CD4-positive, alpha-beta T cell (primary cell): ENCODE measurements around the gene CYP21A2. TPM values are rescaled to one million over a fixed set of nuclear protein-coding genes. Genes with fewer than 3 reads are reported as not detected.
"Not testable (repeated sequence)": the region's sequence is repeated elsewhere in the genome, so short reads cannot be mapped to it uniquely, and the experiment has no call there.

Experiments
- ATAC-seq: fragments of 200-7000 bp; cut with Tn5 transposase; one replicate; pipeline ENCODE4 v1.10.0; 2022; ENCODE audit warnings: mild to moderate bottlenecking; ENCODE audit not compliant: poor library complexity
- CTCF ChIA-PET: fragments of 350-600 bp; sonication (Branson Sonifier 250); formaldehyde crosslinking; loops from one replicate; lab custom pipeline; 2021; ENCODE audit warnings: antibody characterized with exemption, inconsistent platforms; lab: Charles Lee
- POLR2A ChIA-PET: fragments of 350-600 bp; sonication (Branson Sonifier 250); formaldehyde crosslinking; loops from one replicate; lab custom pipeline; 2021; ENCODE audit warnings: antibody characterized with exemption, inconsistent platforms; lab: Charles Lee
- DNase-seq, 14 experiments: peaks; one replicate each; pipeline ENCODE4 v3.0.0-alpha.2; 2013 to 2020; ENCODE audit warnings: mixed read lengths in 2 of 14
- H3K27ac ChIP-seq, 2 donors: one replicate each; pipeline versions ENCODE4 v1.5.1 to v1.7.0; 2013; ENCODE audit warnings: low read length in 2 of 2, low read depth in 1 of 2, mild to moderate bottlenecking in 1 of 2
- H3K27me3 ChIP-seq, 2 experiments: 1 replicate in 1 of 2; 2 replicates in 1 of 2; pipeline versions ENCODE4 v1.6.1 to v1.7.0; 2013; ENCODE audit warnings: low read length in 2 of 2, control low read depth in 1 of 2, mild to moderate bottlenecking in 1 of 2, moderate library complexity in 1 of 2; ENCODE audit not compliant: insufficient read depth in 2 of 2, control insufficient read depth in 1 of 2
- H3K36me3 ChIP-seq: one replicate; pipeline ENCODE4 v1.6.1; 2013; ENCODE audit warnings: low read length, control low read depth; ENCODE audit not compliant: insufficient read depth
- H3K4me1 ChIP-seq: one replicate; pipeline ENCODE4 v1.6.1; 2013; ENCODE audit warnings: low read length, control low read depth; ENCODE audit not compliant: insufficient read depth
- H3K4me3 ChIP-seq: one replicate; pipeline ENCODE4 v1.5.1; 2013; ENCODE audit warnings: mild to moderate bottlenecking, low read length, moderate library complexity
- H3K9me3 ChIP-seq, 2 experiments: 1 replicate in 1 of 2; 2 replicates in 1 of 2; pipeline versions ENCODE4 v1.6.1 to v1.7.0; 2013; ENCODE audit warnings: low read length in 2 of 2, mild to moderate bottlenecking in 2 of 2, control low read depth in 1 of 2, moderate library complexity in 1 of 2; ENCODE audit not compliant: control insufficient read depth in 1 of 2, insufficient read depth in 1 of 2
- H3K27ac Mint-ChIP-seq: one replicate; pipeline ENCODE4 v1.8.0; 2020; ENCODE audit warnings: mixed read lengths
- H3K27me3 Mint-ChIP-seq: one replicate; pipeline ENCODE4 v1.8.0; 2021; ENCODE audit warnings: mixed read lengths
- H3K36me3 Mint-ChIP-seq: one replicate; pipeline ENCODE4 v1.8.0; 2021; ENCODE audit warnings: low read depth, mixed read lengths
- H3K4me1 Mint-ChIP-seq: one replicate; pipeline ENCODE4 v1.8.0; 2021; ENCODE audit warnings: low read depth, mixed read lengths
- H3K4me3 Mint-ChIP-seq: one replicate; pipeline ENCODE4 v1.8.0; 2020; ENCODE audit warnings: mild to moderate bottlenecking, mixed read lengths
- H3K9me3 Mint-ChIP-seq: one replicate; pipeline ENCODE4 v1.8.0; 2020; ENCODE audit warnings: mixed read lengths
- intact Hi-C, 2 experiments: fragments of 100-400 bp; cut with DNase I in 1 of 2; cut with micrococcal nuclease in 1 of 2; formaldehyde crosslinking; loops; one replicate each; pipeline versions ENCODE4 v1.15.1 to v1.9.0; 2023 to 2025; cut with DNase I, micrococcal nuclease
- total RNA-seq, 174 experiments: library from RNA in 2 of 174; stranded (reverse) in 2 of 174; gene quantifications; one replicate each; pipeline ENCODE4 v1.2.3 and lab custom pipeline; 2021 to 2026

The CYP21A2 gene
- total RNA-seq, 2 experiments from 2014 or later = 0.17 to 0.36 TPM

- CTCF ChIA-PET, H3K9me3 ChIP-seq, H3K36me3 ChIP-seq, ATAC-seq, intact Hi-C loops, H3K27ac ChIP-seq, H3K27me3 ChIP-seq, H3K27ac Mint-ChIP-seq, DNase-seq, POLR2A ChIA-PET, H3K9me3 Mint-ChIP-seq, H3K4me3 Mint-ChIP-seq, H3K36me3 Mint-ChIP-seq, H3K4me1 Mint-ChIP-seq, H3K27me3 Mint-ChIP-seq, H3K4me3 ChIP-seq, H3K4me1 ChIP-seq: not testable (repeated sequence)
Observed at GRCh38 chr6:32029553-32029952, 8.7 kb upstream of the CYP21A2 start.

GRCh38 chr6:32035283-32036013 is 2.8 kb upstream of the CYP21A2 start:
- H3K9me3 ChIP-seq, CTCF ChIA-PET, H3K4me3 ChIP-seq, H3K4me1 Mint-ChIP-seq, H3K4me3 Mint-ChIP-seq, H3K27me3 Mint-ChIP-seq, H3K36me3 Mint-ChIP-seq, ATAC-seq, H3K36me3 ChIP-seq, DNase-seq, POLR2A ChIA-PET, H3K27ac Mint-ChIP-seq, intact Hi-C loops, H3K27me3 ChIP-seq, H3K9me3 Mint-ChIP-seq, H3K27ac ChIP-seq: not testable (repeated sequence)
- H3K4me1 ChIP-seq = peaks cover 10% of the 10 kb centered on the region

GRCh38 chr6:32037136-32037535 is 1.1 kb upstream of the CYP21A2 start:
- CTCF ChIA-PET = not testable (repeated sequence)

GRCh38 chr6:32038878-32039277 is 663 bp downstream of the CYP21A2 start:
- H3K27ac ChIP-seq, H3K27me3 Mint-ChIP-seq, CTCF ChIA-PET, H3K9me3 Mint-ChIP-seq, H3K4me3 ChIP-seq, H3K27ac Mint-ChIP-seq, intact Hi-C loops, H3K36me3 ChIP-seq, POLR2A ChIA-PET, H3K4me3 Mint-ChIP-seq, DNase-seq, H3K36me3 Mint-ChIP-seq, H3K27me3 ChIP-seq, H3K4me1 Mint-ChIP-seq, ATAC-seq, H3K9me3 ChIP-seq: not testable (repeated sequence)
- H3K4me1 ChIP-seq = peaks cover 10% of the 10 kb centered on the region

More at GRCh38 chr6:32037136-32037535, 1.1 kb upstream of the CYP21A2 start:
- H3K27ac ChIP-seq, H3K36me3 ChIP-seq, H3K36me3 Mint-ChIP-seq, H3K27me3 ChIP-seq, H3K27me3 Mint-ChIP-seq, DNase-seq, H3K27ac Mint-ChIP-seq, H3K9me3 ChIP-seq, H3K4me3 Mint-ChIP-seq, H3K4me1 Mint-ChIP-seq, POLR2A ChIA-PET, H3K9me3 Mint-ChIP-seq, ATAC-seq, H3K4me3 ChIP-seq, intact Hi-C loops: not testable (repeated sequence)
- H3K4me1 ChIP-seq = peaks cover 10% of the 10 kb centered on the region

GRCh38 chr6:32039321-32040274 is 1.4 kb downstream of the CYP21A2 start:
- H3K27ac Mint-ChIP-seq, POLR2A ChIA-PET: not testable (repeated sequence)
- intact Hi-C loops = loop anchor here in 1 of 2 experiments (10.0 kb wide), 1 partner anchor 115 kb away; the partner anchor contains the start of genes PPT2 and PRRT1

GRCh38 chr6:32040299-32041049 is 2.3 kb downstream of the CYP21A2 start:
- H3K27me3 Mint-ChIP-seq, H3K4me1 Mint-ChIP-seq, H3K9me3 Mint-ChIP-seq, POLR2A ChIA-PET, H3K36me3 Mint-ChIP-seq, CTCF ChIA-PET, H3K4me3 Mint-ChIP-seq, H3K27me3 ChIP-seq, DNase-seq, H3K27ac Mint-ChIP-seq, H3K4me3 ChIP-seq, H3K36me3 ChIP-seq, H3K9me3 ChIP-seq, ATAC-seq, H3K27ac ChIP-seq: not testable (repeated sequence)
- intact Hi-C loops = loop anchor here in 1 of 2 experiments (10.0 kb wide), 1 partner anchor 114 kb away; the partner anchor contains the start of genes PPT2 and PRRT1
- H3K4me1 ChIP-seq = peaks cover 10% of the 10 kb centered on the region

More at GRCh38 chr6:32039321-32040274, 1.4 kb downstream of the CYP21A2 start:
- peaks cover 10% of the 10 kb centered on the region for H3K4me1 ChIP-seq
- H3K27me3 Mint-ChIP-seq, DNase-seq, ATAC-seq, CTCF ChIA-PET, H3K4me3 ChIP-seq, H3K36me3 Mint-ChIP-seq, H3K27me3 ChIP-seq, H3K9me3 Mint-ChIP-seq, H3K27ac ChIP-seq, H3K4me1 Mint-ChIP-seq, H3K36me3 ChIP-seq, H3K4me3 Mint-ChIP-seq, H3K9me3 ChIP-seq: not testable (repeated sequence)
